Amniotic stem cell (primary cell): ENCODE data around the gene TNK2.
"Not testable (repeated sequence)": the region's sequence is repeated elsewhere in the genome, so short reads cannot be mapped to it uniquely, and the experiment has no call there.

Source experiments
- DNase-seq: peaks from one replicate; lab custom pipeline; 2025; lab: John Stamatoyannopoulos, UW

Gene TNK2

GRCh38 chr3:195850857-195851543 is 57.4 kb downstream of the TNK2 start:
- peak; percentile 79 for DNase-seq

- no peak for DNase-seq
Measured at GRCh38 chr3:195849322-195850074, 58.9 kb downstream of the TNK2 start.

DNA sequence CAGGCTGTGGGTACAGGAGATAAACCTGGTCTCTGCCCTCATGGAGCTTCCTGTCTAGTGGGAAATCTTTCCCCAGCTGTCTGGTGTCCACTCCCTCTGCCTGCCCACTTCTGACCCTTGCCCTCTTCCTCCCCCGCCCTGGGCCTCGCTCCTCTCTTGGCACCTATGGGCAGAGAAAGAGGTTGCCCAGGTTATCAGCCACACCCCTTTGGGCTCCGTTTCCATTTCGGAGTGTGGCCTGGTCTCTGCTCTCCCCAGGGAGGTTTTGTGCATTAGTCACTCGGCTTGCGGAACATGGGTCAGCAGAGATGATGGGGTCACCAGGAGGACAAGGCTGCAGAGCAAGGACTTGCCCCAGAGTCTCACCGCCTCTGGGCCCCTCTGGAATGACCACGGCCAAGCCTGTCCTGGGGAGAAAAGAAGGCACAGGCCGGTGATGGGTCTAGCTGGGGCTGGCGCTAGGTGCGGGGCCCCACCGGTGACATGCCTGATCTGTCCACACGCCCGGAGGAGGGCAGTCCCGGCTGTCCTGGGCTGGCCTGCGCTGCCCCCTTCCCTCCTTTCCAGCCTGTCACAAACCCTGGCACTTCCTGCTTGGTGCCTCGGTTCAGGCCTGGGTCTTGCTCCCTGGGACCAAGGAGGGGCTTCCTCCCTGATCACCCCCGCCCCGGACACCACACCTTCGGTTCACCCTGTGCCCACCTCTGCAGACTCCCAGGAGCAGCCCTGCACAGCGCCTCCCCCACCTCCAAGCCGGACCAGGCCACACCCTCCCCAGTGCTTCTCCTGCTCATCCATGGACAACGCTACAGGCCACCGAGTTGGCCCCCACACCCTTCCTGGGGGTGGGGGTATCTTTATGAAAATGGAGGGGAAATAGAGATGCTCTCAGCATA is 61.0 kb downstream of the TNK2 start:
- DNase-seq = no peak

DNA sequence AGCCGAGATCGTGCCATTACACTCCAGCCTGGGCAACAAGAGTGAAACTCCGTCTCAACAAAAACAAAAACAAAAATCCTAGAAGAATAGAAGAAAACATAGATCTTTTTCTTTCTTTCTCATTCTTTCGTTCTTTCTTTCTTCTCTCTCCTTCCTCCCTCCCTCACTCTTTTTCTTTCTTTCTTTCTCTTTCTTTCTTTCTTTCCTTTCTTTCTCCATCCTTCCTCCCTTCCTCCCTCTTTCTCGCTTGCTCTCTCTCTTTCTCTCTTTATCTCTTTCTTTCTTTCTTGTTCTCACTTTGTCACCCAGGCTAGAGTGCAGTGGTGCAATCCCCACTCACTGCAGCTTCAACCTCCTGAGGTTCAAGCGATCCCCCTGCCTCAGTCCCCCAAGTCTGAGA is 62.9 kb downstream of the TNK2 start:
- no peak for DNase-seq

DNA sequence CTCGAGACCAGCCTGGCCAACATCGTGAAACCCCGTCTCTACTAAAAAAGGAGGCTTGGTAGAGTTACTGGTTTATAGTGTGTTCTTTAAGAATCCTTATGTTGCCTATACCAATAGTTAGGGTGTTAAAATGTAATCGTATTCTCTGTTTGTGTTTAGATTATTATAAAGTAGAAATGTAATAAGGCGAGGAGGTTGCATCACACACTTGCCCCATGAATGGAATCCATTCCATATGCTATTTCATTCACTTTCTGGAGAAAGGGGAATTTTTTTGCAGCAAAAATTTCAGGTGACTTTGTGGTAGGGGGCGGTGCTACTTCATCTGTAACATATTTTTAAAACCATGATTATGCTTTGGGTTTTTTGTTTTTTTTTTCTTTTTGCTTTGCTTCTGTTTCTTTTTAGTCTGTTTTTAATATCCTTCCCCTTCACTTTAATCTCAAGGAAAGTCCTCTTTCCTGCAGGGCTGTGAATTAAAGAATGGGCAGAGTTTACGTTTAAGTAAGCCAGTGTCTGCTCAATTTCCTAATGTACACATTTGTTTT is 63.6 kb downstream of the TNK2 start:
- no peak for DNase-seq

DNA sequence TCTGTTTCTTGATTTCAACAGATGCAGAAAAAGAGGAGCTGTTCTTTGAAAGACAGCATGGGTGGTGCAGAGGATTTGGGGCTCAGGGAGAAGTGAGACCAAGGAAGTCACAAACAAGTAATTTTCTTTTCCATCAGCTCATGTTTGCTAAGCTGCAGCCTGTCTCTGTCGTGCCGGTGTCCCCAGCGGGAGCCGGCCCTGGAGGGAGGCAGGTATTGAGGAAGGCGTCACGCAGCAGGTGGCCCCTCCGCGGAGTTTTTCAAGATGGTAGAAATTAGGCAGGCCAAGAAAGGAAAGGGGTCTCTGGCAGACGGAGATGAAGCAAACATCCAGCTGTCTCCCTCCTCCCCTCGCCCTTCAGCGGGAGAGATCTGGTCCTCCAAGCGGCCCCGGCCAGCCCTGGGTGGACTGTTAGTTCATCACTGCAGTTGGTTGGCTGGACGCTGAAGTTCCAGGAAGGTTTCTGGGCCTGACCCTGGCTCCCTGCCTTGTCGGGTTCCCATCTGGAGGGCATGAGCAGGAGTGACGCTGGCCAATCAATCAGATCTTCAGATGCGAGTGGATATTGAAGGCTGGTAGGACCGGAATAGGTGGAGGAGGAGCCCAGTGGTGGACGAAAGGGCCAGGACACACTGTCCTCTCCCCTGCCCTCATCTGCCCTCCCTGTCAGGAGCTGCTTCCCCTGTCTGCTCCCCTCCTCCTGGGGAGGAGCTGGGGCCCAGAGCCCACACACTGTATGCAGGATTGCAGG is 68.9 kb downstream of the TNK2 start:
- DNase-seq = no peak

- DNase-seq = no peak
Measured at GRCh38 chr3:195838714-195839113, 69.6 kb downstream of the TNK2 start.

DNA sequence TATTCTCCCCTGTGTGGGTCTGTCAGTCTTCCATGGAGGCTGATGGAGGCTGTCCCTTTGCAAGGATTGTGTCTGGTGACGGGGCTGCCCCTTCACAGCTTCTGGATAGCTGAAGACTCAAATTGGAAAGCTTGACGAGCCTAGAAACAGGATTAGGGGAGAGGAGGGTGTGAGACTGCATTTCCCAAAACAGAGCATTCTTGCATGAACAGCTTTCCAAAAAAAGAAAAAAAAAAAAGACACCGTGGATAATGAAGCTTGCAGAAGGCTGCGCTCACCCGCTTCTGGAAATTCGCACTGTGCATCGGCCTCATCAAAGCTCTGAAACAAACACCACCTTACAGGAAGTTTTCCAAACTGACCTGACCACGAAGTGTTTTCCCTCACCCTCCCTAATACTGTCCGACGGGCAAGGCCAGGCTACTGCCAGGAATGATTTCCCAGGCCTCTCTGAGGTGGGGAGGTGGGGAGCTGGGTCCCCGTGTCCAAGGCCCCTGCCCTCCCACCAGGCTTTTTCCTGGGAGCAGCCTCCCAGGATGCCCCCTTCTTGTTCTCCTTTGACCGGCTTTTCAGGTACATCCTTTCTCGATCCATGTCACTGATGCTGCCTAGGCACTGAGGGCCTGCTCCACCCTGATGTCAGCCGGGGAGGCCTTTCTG is 71.7 kb downstream of the TNK2 start:
- DNase-seq = no peak

DNA sequence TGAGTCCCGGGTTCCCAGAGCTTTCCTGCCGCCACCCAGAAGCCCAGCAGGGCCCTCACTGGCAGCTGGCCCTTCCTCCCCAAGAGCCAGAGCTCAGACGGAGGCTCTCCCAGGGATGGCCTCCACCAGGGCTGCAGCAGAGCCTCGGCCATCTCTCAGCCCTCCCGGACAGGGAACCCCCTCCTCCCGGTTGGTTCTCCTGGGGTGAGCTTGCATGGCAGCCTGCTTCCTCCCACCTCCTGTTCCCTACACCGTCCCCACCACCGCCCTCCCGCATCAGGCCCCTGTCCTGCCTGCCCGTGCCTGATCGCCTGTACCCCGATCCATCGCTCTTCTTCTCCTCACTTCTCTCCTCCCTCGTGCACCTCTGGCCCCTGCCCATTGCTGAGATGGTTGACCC is 72.6 kb downstream of the TNK2 start:
- no peak for DNase-seq

GRCh38 chr3:195834675-195835583 is 73.4 kb downstream of the TNK2 start:
- no peak for DNase-seq

DNA sequence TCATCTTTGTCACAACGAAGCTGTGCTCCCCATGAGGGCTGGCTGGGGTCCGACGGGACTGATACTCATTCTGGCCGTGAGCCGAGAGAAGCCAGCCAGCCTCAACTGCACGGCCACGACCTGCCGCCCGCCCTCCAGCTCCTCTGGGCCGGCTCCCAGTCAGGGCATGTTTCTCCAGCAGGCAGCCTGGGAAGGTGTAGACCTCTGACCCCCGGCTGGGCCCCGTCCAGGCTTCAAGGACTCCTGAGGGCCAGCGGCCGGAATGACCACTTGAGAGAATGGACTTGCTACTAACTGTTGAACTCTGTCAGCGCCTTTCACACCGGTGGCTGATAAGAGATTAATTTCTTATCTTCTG is 78.5 kb downstream of the TNK2 start:
- no peak for DNase-seq

- DNase-seq = no peak
Measured at GRCh38 chr3:195828762-195829161, 79.6 kb downstream of the TNK2 start.

GRCh38 chr3:195825857-195826804 is 82.2 kb downstream of the TNK2 start:
- DNase-seq = no peak

DNA sequence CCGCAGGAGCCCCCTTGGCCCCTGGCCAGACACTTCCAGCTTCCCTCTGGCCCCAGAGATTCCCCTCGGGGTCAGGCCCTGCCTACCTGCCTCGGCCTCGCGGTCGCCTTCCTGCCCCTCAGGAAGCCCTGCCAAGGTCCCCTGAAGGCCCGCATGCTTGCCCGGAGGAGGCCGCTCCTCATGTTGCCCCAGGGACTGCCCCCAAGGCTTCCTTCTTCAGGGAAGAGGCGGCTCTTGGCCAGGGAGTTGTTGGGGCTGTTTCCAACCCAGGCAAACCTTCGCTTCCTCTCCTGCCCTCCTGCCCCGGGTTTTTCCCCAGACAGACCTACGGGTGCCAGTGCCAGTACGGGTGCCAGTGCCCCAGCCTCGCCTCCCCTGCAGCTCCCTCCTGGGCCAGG is 83.2 kb downstream of the TNK2 start:
- DNase-seq = no peak

- DNase-seq = not testable (repeated sequence)
Measured at GRCh38 chr3:195824425-195825190, 83.7 kb downstream of the TNK2 start.

DNA sequence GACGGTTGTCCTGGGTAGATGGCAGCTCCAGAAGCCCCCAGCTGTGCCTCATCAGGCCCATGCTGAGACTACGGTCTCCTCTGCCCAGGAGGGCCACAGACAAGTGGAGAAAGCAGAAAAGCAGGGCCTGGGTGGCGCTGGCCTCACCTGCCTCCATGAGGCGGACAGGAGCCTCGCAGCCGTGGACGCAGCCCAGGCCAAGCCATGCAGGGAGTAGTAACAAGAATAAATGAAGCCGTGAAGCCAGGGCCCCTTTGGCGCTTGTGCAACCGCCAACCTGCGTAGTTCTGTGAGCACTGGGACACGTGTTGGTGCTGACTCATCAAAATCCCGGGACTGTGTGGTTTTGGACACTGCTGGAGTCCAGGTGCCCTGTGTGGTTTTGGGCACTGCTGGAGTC is 84.4 kb downstream of the TNK2 start:
- DNase-seq = no peak

GRCh38 chr3:195823280-195823679 is 85.1 kb downstream of the TNK2 start:
- no peak for DNase-seq

GRCh38 chr3:195822131-195822696 is 86.1 kb downstream of the TNK2 start:
- no peak for DNase-seq
